H1 (cell line): Measurements from ENCODE around the gene GALNTL6. TPM values are rescaled to one million over a fixed set of nuclear protein-coding genes. Genes with fewer than 3 reads are reported as not detected.

Source experiments
- CTCF ChIA-PET: fragments of 300-600 bp; sonication (Branson Sonifier 250); formaldehyde crosslinking; loops from one replicate; lab custom pipeline; 2021; ENCODE audit not compliant: partially characterized antibody; lab: Charles Lee
- POLR2A ChIA-PET: fragments of 300-600 bp; sonication (Branson Sonifier 250); formaldehyde crosslinking; loops from one replicate; lab custom pipeline; 2021; ENCODE audit warnings: inconsistent platforms; ENCODE audit not compliant: partially characterized antibody; lab: Charles Lee
- DNase-seq, 2 experiments: peaks; one replicate each; pipeline versions ENCODE4 v3.0.0 to v3.0.0-alpha.2; 2010 to 2022; ENCODE audit warnings: low spot score in 2 of 2, low read depth in 1 of 2, mixed read lengths in 1 of 2
- FAIRE-seq: peaks from 2 replicates; lab custom pipeline; 2011; peaks lifted over from hg19 to GRCh38; lab: Jason Lieb, UNC
- H2AFZ ChIP-seq: 2 replicates; pipeline ENCODE4 v1.8.1; 2012; ENCODE audit warnings: low read length, inconsistent platforms
- H2AK5ac ChIP-seq: 2 replicates; pipeline ENCODE4 v1.6.1; 2013; ENCODE audit warnings: low read depth, low read length
- H2BK120ac ChIP-seq: replicated peaks from 2 replicates; pipeline ENCODE3; 2013; ENCODE audit warnings: low read depth, low read length, inconsistent platforms
- H2BK12ac ChIP-seq: 2 replicates; pipeline ENCODE4 v1.6.1; 2013; ENCODE audit warnings: low read depth, low read length
- H2BK15ac ChIP-seq: 2 replicates; pipeline ENCODE4 v1.6.1; 2013; ENCODE audit warnings: low read length
- H2BK20ac ChIP-seq: 2 replicates; pipeline ENCODE4 v1.6.1; 2013; ENCODE audit warnings: low read length
- H2BK5ac ChIP-seq: 2 replicates; pipeline ENCODE4 v1.6.1; 2013; ENCODE audit warnings: low read depth, low read length
- H3K14ac ChIP-seq: 2 replicates; pipeline ENCODE4 v1.6.1; 2013; ENCODE audit warnings: inconsistent platforms; ENCODE audit not compliant: insufficient read length
- H3K18ac ChIP-seq: 2 replicates; pipeline ENCODE4 v1.6.1; 2013; ENCODE audit warnings: low read length; ENCODE audit errors: extremely low read depth
- H3K23ac ChIP-seq: 2 replicates; pipeline ENCODE4 v1.6.1; 2013; ENCODE audit warnings: inconsistent platforms; ENCODE audit not compliant: insufficient read length
- H3K23me2 ChIP-seq: 2 replicates; pipeline ENCODE4 v1.6.1; 2013; ENCODE audit warnings: low read depth, low read length
- H3K27ac ChIP-seq: 2 replicates; pipeline ENCODE4 v1.6.1; 2011; ENCODE audit warnings: low read depth, low read length, inconsistent platforms
- H3K27me3 ChIP-seq, 4 experiments: replicated peaks in 1 of 4; 1 replicate in 1 of 4; 2 replicates in 3 of 4; pipeline versions ENCODE4 v1.6.1 to v1.8.1; 2011 to 2013; ENCODE audit warnings: low read length in 3 of 4, mild to moderate bottlenecking in 3 of 4, inconsistent platforms in 2 of 4, mixed read lengths in 2 of 4, moderate library complexity in 1 of 4; ENCODE audit not compliant: control insufficient read depth in 3 of 4, insufficient read depth in 3 of 4; ENCODE audit errors: extremely low read depth in 1 of 4
- H3K36me3 ChIP-seq, 4 experiments: 2 replicates each; pipeline versions ENCODE4 v1.6.1 to v1.8.1; 2011 to 2013; ENCODE audit warnings: mild to moderate bottlenecking in 4 of 4, low read length in 3 of 4, moderate library complexity in 2 of 4, control low read depth in 1 of 4, inconsistent platforms in 1 of 4; ENCODE audit not compliant: insufficient read depth in 4 of 4, control insufficient read depth in 2 of 4
- H3K4ac ChIP-seq: replicated peaks from 2 replicates; pipeline ENCODE3; 2013; ENCODE audit warnings: low read length, low read depth, mixed read lengths, inconsistent platforms; ENCODE audit not compliant: insufficient read length
- H3K4me1 ChIP-seq, 4 experiments: replicated peaks in 1 of 4; 1 replicate in 1 of 4; 2 replicates in 3 of 4; pipeline versions ENCODE4 v1.6.1 to v1.8.1; 2011 to 2013; ENCODE audit warnings: low read length in 3 of 4, inconsistent platforms in 2 of 4, mixed read lengths in 1 of 4; ENCODE audit not compliant: insufficient read depth in 4 of 4, control insufficient read depth in 3 of 4
- H3K4me2 ChIP-seq, 2 experiments: 2 replicates each; pipeline versions ENCODE4 v1.6.1 to v1.8.1; 2011 to 2013; ENCODE audit warnings: low read depth in 2 of 2, low read length in 2 of 2, control low read depth in 1 of 2, inconsistent platforms in 1 of 2, mild to moderate bottlenecking in 1 of 2; ENCODE audit not compliant: insufficient read depth in 1 of 2
- H3K4me3 ChIP-seq, 4 experiments: fragments of 200-600, 300-600 bp in 1 of 4; sonication (generic), shearing (Covaris generic), sonication (Bioruptor Twin) in 1 of 4; 2 replicates each; pipeline versions ENCODE4 v1.5.1 to v1.8.1; 2011 to 2016; ENCODE audit warnings: low read length in 4 of 4, low read depth in 3 of 4, control low read depth in 2 of 4, inconsistent platforms in 2 of 4, mild to moderate bottlenecking in 2 of 4, mixed read lengths in 1 of 4, moderate library complexity in 1 of 4; ENCODE audit not compliant: insufficient read depth in 2 of 4; ENCODE audit errors: extremely low read depth in 1 of 4
- H3K56ac ChIP-seq: replicated peaks from 2 replicates; pipeline ENCODE3; 2013; ENCODE audit warnings: low read depth, mild to moderate bottlenecking, mixed read lengths, low read length, inconsistent platforms; ENCODE audit not compliant: insufficient read length
- H3K79me1 ChIP-seq: 2 replicates; pipeline ENCODE4 v1.6.1; 2013; ENCODE audit warnings: low read depth, low read length, control low read depth
- H3K79me2 ChIP-seq, 2 experiments: 2 replicates each; pipeline versions ENCODE4 v1.6.1 to v1.8.1; 2012 to 2013; ENCODE audit warnings: low read length in 2 of 2, mild to moderate bottlenecking in 2 of 2, inconsistent platforms in 1 of 2; ENCODE audit not compliant: insufficient read depth in 2 of 2, control insufficient read depth in 1 of 2
- H3K9ac ChIP-seq, 4 experiments: replicated peaks in 1 of 4; 1 replicate in 1 of 4; 2 replicates in 3 of 4; pipeline versions ENCODE4 v1.6.1 to v1.8.1; 2011 to 2013; ENCODE audit warnings: low read depth in 3 of 4, low read length in 3 of 4, control low read depth in 2 of 4, mild to moderate bottlenecking in 2 of 4, moderate library complexity in 2 of 4, inconsistent platforms in 1 of 4; ENCODE audit errors: extremely low read depth in 1 of 4
- H3K9me3 ChIP-seq, 2 experiments: 2 replicates each; pipeline versions ENCODE4 v1.6.1 to v1.8.1; 2012 to 2013; ENCODE audit warnings: mild to moderate bottlenecking in 2 of 2, moderate library complexity in 2 of 2, control low read depth in 1 of 2, inconsistent platforms in 1 of 2, low read depth in 1 of 2, low read length in 1 of 2, mixed read lengths in 1 of 2; ENCODE audit not compliant: insufficient read depth in 2 of 2
- H4K20me1 ChIP-seq, 2 experiments: replicated peaks in 1 of 2; 2 replicates each; pipeline versions ENCODE3 to v1.8.1; 2011 to 2013; ENCODE audit warnings: inconsistent platforms in 2 of 2, low read length in 2 of 2, mild to moderate bottlenecking in 1 of 2; ENCODE audit not compliant: insufficient read depth in 2 of 2, control insufficient read depth in 1 of 2
- H4K5ac ChIP-seq: 2 replicates; pipeline ENCODE4 v1.6.1; 2013; ENCODE audit warnings: low read length, low read depth, mixed read lengths, inconsistent platforms; ENCODE audit not compliant: insufficient read length
- H4K8ac ChIP-seq: 2 replicates; pipeline ENCODE4 v1.8.0; 2013; ENCODE audit warnings: mild to moderate bottlenecking, moderate library complexity, low read length, inconsistent platforms; ENCODE audit not compliant: insufficient read depth; ENCODE audit errors: extremely low read depth
- H4K91ac ChIP-seq: replicated peaks from 2 replicates; pipeline ENCODE3; 2013; ENCODE audit warnings: low read length, mixed read lengths, inconsistent platforms; ENCODE audit not compliant: insufficient read length
- GABPA ChIP-seq: IDR thresholded peaks from 2 replicates; pipeline ENCODE4 v1.6.1; 2011; ENCODE audit warnings: mild to moderate bottlenecking, low read length, moderate library complexity, borderline replicate concordance; ENCODE audit not compliant: insufficient read depth
- JUND ChIP-seq: IDR thresholded peaks from 2 replicates; pipeline ENCODE4 v1.6.1; 2011; ENCODE audit warnings: mild to moderate bottlenecking, improper control_type of control experiment, low read length
- KDM4A ChIP-seq: IDR thresholded peaks from one replicate; pipeline ENCODE4 v1.7.1; 2012; ENCODE audit warnings: low read depth, mild to moderate bottlenecking, moderate library complexity, low read length, inconsistent platforms; ENCODE audit not compliant: severe bottlenecking
- TEAD4 ChIP-seq: IDR thresholded peaks from 2 replicates; pipeline ENCODE4 v1.6.1; 2012; ENCODE audit warnings: low read depth, low read length, inconsistent platforms, mixed read lengths
- YY1 ChIP-seq: IDR thresholded peaks from 2 replicates; pipeline ENCODE4 v1.6.1; 2011; ENCODE audit warnings: low read depth, mild to moderate bottlenecking, low read length
- polyA plus RNA-seq, 7 experiments: library from polyadenylated mRNA; depleted of rRNA in 3 of 7; stranded (reverse) in 5 of 7; unstranded in 2 of 7; fragments of >200 nt in 5 of 7; fragments of 200-250 nt in 2 of 7; gene quantifications; 1 replicate in 5 of 7; 2 replicates in 1 of 7; 4 replicates in 1 of 7; pipeline versions ENCODE4 v1.2.1 to v1.2.3, GENCODE V29; 2011 to 2013; ENCODE audit warnings: missing spikeins in 2 of 7, mixed read lengths in 2 of 7
- total RNA-seq: library from RNA; stranded (reverse); fragmentation: NEBNext Ultra II Directional; extraction: Animal tissue kit (Norgen Biotek cat#: 25700); gene quantifications from 2 replicates; pipeline ENCODE4 v1.2.1, GENCODE V29; 2021

GALNTL6 gene
- total and polyA plus RNA-seq, 2 of the 8 experiments (the other 6 are each of a cell fraction or from before 2014, with no cell fraction given): 0.03 to 0.32 TPM

- ChIA-PET POLR2A (no interaction called here), CTCF (no interaction called here)
- no peaks in the 10 kb centered on the region for H3K79me2 ChIP-seq
- no peaks in the 10 kb centered on the region for H3K79me1 ChIP-seq
- H2BK15ac ChIP-seq: no peak overlapping the region
- no peak overlapping the region for H3K56ac ChIP-seq
- H3K4me3 ChIP-seq: no peak overlapping the region
- no peak overlapping the region for H3K18ac ChIP-seq
- FAIRE-seq (no peak), DNase-seq (no peak)
- no peak overlapping the region for H3K4me2 ChIP-seq
- 0 out of 7 replicates have a peak, but pooled peaks cover 0 to 2% (median 0%) of the 10 kb centered on the region in 4 experiments for H3K4me1 ChIP-seq
- H4K91ac ChIP-seq: no peak overlapping the region
- no peak overlapping the region for H2BK120ac ChIP-seq
- no peak overlapping the region for H2BK5ac ChIP-seq
- H2AK5ac ChIP-seq: no peak overlapping the region
- H3K27me3 ChIP-seq: no peaks in the 10 kb centered on the region
- H4K5ac ChIP-seq: no peak overlapping the region
- no peak overlapping the region for H3K9ac ChIP-seq
- H3K9me3 ChIP-seq: no peaks in the 10 kb centered on the region
- H4K20me1 ChIP-seq: no peaks in the 10 kb centered on the region
- no peak overlapping the region for H3K4ac ChIP-seq
- no peaks in the 10 kb centered on the region for H3K36me3 ChIP-seq
- no peaks in the 10 kb centered on the region for H3K23me2 ChIP-seq
- no peak overlapping the region for H2AFZ ChIP-seq
- no peak overlapping the region for H2BK20ac ChIP-seq
- H3K14ac ChIP-seq: no peak overlapping the region
- no peak overlapping the region for H2BK12ac ChIP-seq
- no peak overlapping the region for H3K27ac ChIP-seq
- no peak overlapping the region for H4K8ac ChIP-seq
- H3K23ac ChIP-seq: no peak overlapping the region
- TF ChIP-seq YY1 (no peak), TEAD4 (no peak), GABPA (no peak), JUND (no peak), KDM4A (no peak)
Observed at GRCh38 chr4:171851295-171851694, 38.1 kb downstream of the GALNTL6 start.
